Endothelial cell of umbilical vein (primary cell): ENCODE results near the gene JPT2. TPM values are rescaled to one million over a fixed set of nuclear protein-coding genes. Genes with fewer than 3 reads are reported as not detected.
A peak's percentile ranks its signal among the peaks of the same experiment; 100 is the strongest.

ENCODE experiments used
- BruUV-seq: library from RNA; stranded (reverse); fragments of 400-500 nt; replicated peaks from 2 replicates; lab custom pipeline; 2021; lab: Mats Ljungman, UMichigan
- CTCF ChIA-PET: fragments of 300-600, 350-600 bp; sonication (Branson Sonifier 250); formaldehyde crosslinking; loops from one replicate; lab custom pipeline; 2021; ENCODE audit warnings: antibody characterized with exemption, inconsistent platforms; lab: Charles Lee
- POLR2A ChIA-PET: fragments of 300-600, 350-600 bp; sonication (Branson Sonifier 250); formaldehyde crosslinking; loops from one replicate; lab custom pipeline; 2021; ENCODE audit warnings: antibody characterized with exemption, inconsistent platforms; lab: Charles Lee
- DNase-seq: peaks from one replicate; pipeline ENCODE4 v3.0.0-alpha.2; 2011; ENCODE audit warnings: low read depth, low spot score
- FAIRE-seq: peaks from 2 replicates; lab custom pipeline; 2011; peaks lifted over from hg19 to GRCh38; lab: Jason Lieb, UNC
- H2AFZ ChIP-seq: 2 replicates; pipeline ENCODE4 v1.6.0; 2012; ENCODE audit warnings: low read depth, low read length, control low read depth, inconsistent platforms
- H3K27ac ChIP-seq: 2 replicates; pipeline ENCODE4 v1.5.1; 2011; ENCODE audit warnings: low read depth, mild to moderate bottlenecking, control low read depth, low read length, moderate library complexity; ENCODE audit not compliant: insufficient read depth
- H3K27me3 ChIP-seq, 2 experiments: 2 replicates each; pipeline versions ENCODE4 v1.6.0 to v1.6.1; 2011; ENCODE audit warnings: low read length in 2 of 2, mixed read lengths in 1 of 2; ENCODE audit not compliant: control insufficient read depth in 2 of 2, insufficient read depth in 2 of 2
- H3K36me3 ChIP-seq, 2 experiments: 2 replicates in 1 of 2; 3 replicates in 1 of 2; pipeline ENCODE4 v1.5.1; 2011; ENCODE audit warnings: low read length in 2 of 2, mild to moderate bottlenecking in 1 of 2, moderate library complexity in 1 of 2; ENCODE audit not compliant: control insufficient read depth in 2 of 2, insufficient read depth in 2 of 2; ENCODE audit errors: extremely low read depth in 1 of 2
- H3K4me1 ChIP-seq: 3 replicates; pipeline ENCODE4 v1.5.1; 2011; ENCODE audit warnings: mild to moderate bottlenecking, low read length; ENCODE audit not compliant: control insufficient read depth, insufficient read depth; ENCODE audit errors: extremely low read depth
- H3K4me2 ChIP-seq: 2 replicates; pipeline ENCODE4 v1.6.1; 2011; ENCODE audit warnings: low read length, control low read depth, mixed read lengths; ENCODE audit not compliant: insufficient read depth
- H3K4me3 ChIP-seq, 3 experiments: fragments of 200-600 bp in 1 of 3; sonication (generic), shearing (Covaris generic) in 1 of 3; replicated peaks in 1 of 3; 2 replicates each; pipeline ENCODE4 v1.5.1; 2011 to 2016; ENCODE audit warnings: control low read depth in 3 of 3, low read length in 3 of 3, mild to moderate bottlenecking in 2 of 3, inconsistent platforms in 1 of 3, low read depth in 1 of 3, moderate library complexity in 1 of 3; ENCODE audit not compliant: insufficient read depth in 1 of 3
- H3K79me2 ChIP-seq: 2 replicates; pipeline ENCODE4 v1.6.0; 2012; ENCODE audit warnings: low read length, inconsistent platforms; ENCODE audit not compliant: control insufficient read depth, insufficient read depth
- H3K9ac ChIP-seq: replicated peaks from 2 replicates; pipeline ENCODE3; 2011; ENCODE audit warnings: low read length, control low read depth; ENCODE audit not compliant: insufficient read depth; ENCODE audit errors: extremely low read depth
- H3K9me1 ChIP-seq: replicated peaks from 3 replicates; pipeline ENCODE4 v1.6.0; 2011; ENCODE audit warnings: mild to moderate bottlenecking, low read length; ENCODE audit not compliant: control insufficient read depth, insufficient read depth; ENCODE audit errors: extremely low read depth
- H3K9me3 ChIP-seq: replicated peaks from 2 replicates; pipeline ENCODE4 v1.5.1; 2012; ENCODE audit warnings: low read length, inconsistent platforms; ENCODE audit not compliant: control insufficient read depth, insufficient read depth
- H4K20me1 ChIP-seq: replicated peaks from 2 replicates; pipeline ENCODE3; 2011; ENCODE audit warnings: mild to moderate bottlenecking, low read length; ENCODE audit not compliant: control insufficient read depth, insufficient read depth; ENCODE audit errors: extremely low read depth
- CTCF ChIP-seq, 2 donors: IDR thresholded peaks; 1 replicate in 1 of 2; 2 replicates in 1 of 2; pipeline ENCODE4 v1.5.1; 2011; ENCODE audit warnings: low read length in 2 of 2, mild to moderate bottlenecking in 2 of 2, moderate library complexity in 2 of 2, control low read depth in 1 of 2, inconsistent platforms in 1 of 2, low read depth in 1 of 2; ENCODE audit not compliant: insufficient read depth in 1 of 2; ENCODE audit errors: extremely low read depth in 1 of 2
- EZH2 ChIP-seq: IDR thresholded peaks from 2 replicates; pipeline ENCODE4 v1.6.1; 2012; ENCODE audit warnings: borderline replicate concordance, low read depth, mild to moderate bottlenecking, moderate library complexity, low read length, inconsistent platforms; ENCODE audit not compliant: severe bottlenecking
- FOS ChIP-seq: IDR thresholded peaks from 2 replicates; pipeline ENCODE4 v1.6.1; 2011; ENCODE audit warnings: mild to moderate bottlenecking, low read length, moderate library complexity, borderline replicate concordance; ENCODE audit not compliant: insufficient read depth
- GATA2 ChIP-seq: IDR thresholded peaks from 2 replicates; pipeline ENCODE4 v1.7.0; 2011; ENCODE audit warnings: low read depth, mild to moderate bottlenecking, moderate library complexity, mixed read lengths, low read length; ENCODE audit not compliant: insufficient read length, insufficient read depth
- JUN ChIP-seq: IDR thresholded peaks from 2 replicates; pipeline ENCODE4 v1.6.1; 2011; ENCODE audit warnings: borderline replicate concordance, low read depth; ENCODE audit not compliant: insufficient read length, insufficient read depth
- MAX ChIP-seq: IDR thresholded peaks from 2 replicates; pipeline ENCODE4 v1.6.1; 2011; ENCODE audit not compliant: insufficient read depth, insufficient read length
- MYC ChIP-seq: IDR thresholded peaks from one replicate; pipeline ENCODE4 v1.6.1; 2011; ENCODE audit warnings: mild to moderate bottlenecking, low read depth, low read length
- POLR2A ChIP-seq: IDR thresholded peaks from 2 replicates; pipeline ENCODE4 v1.6.1; 2012; ENCODE audit warnings: low read depth, mild to moderate bottlenecking, control low read depth, low read length
- POLR2AphosphoS5 ChIP-seq: IDR thresholded peaks from 2 replicates; pipeline ENCODE4 v1.6.1; 2012; ENCODE audit warnings: low read depth, mild to moderate bottlenecking, control low read depth, low read length, moderate library complexity; ENCODE audit not compliant: insufficient read depth
- dilution Hi-C: fragments of 300-500 bp; cut with MboI; formaldehyde crosslinking; loops from one replicate; pipeline ENCODE4 v1.15.0; 2019; ENCODE audit warnings: low sequenced_read_pairs; ENCODE audit not compliant: extremely low pct_ligation_motif_present
- intact Hi-C: fragments of 100-400 bp; cut with micrococcal nuclease; formaldehyde crosslinking; loops from one replicate; pipeline ENCODE4 v1.10.0; 2022
- polyA plus RNA-seq, 4 experiments: library from polyadenylated mRNA; depleted of rRNA in 3 of 4; stranded (reverse) in 3 of 4; unstranded in 1 of 4; fragments of >200 nt; gene quantifications; 2 replicates each; pipeline versions ENCODE4 v1.2.1 to v1.2.3, GENCODE V29; 2011 to 2012; ENCODE audit warnings: missing spikeins in 1 of 4
- total RNA-seq: library from RNA; stranded (reverse); gene quantifications from 2 replicates; pipeline ENCODE4 v1.2.3, GENCODE V29; 2021

JPT2 gene
- total and polyA plus RNA-seq, 2 donors (not counting 3 experiments of a cell fraction or from before 2014, with no cell fraction given): 35.8 to 93.3 TPM

- TF ChIP-seq CTCF (IDR thresholded peaks at IDR 0.05; ENCODE audit: extremely low read depth in 1 of 2, insufficient read depth in 1 of 2, low read depth in 1 of 2, low read length in 2 of 2): no peak
- TF ChIP-seq GATA2: no peak
- TF ChIP-seq POLR2AphosphoS5: no peak
- TF ChIP-seq FOS: no peak
- no peak for TF ChIP-seq POLR2A
- no peak for TF ChIP-seq MYC
- no peak for TF ChIP-seq MAX
- no peak for TF ChIP-seq EZH2
- TF ChIP-seq JUN: no peak
- peaks cover 3 to 38% of the 10 kb centered on the region in 2 experiments for H3K36me3 ChIP-seq
- no peak overlapping the region for H2AFZ ChIP-seq
- dilution Hi-C loops (no loop called here), intact Hi-C loops (no loop called here)
- H3K4me3 ChIP-seq: no peak overlapping the region
- H3K9me3 ChIP-seq: no peaks in the 10 kb centered on the region
- DNase-seq: no peak
- no peak overlapping the region for H3K27ac ChIP-seq
- no peaks in the 10 kb centered on the region for H3K4me1 ChIP-seq
- no peaks in the 10 kb centered on the region for H3K27me3 ChIP-seq
- ChIA-PET POLR2A (no interaction called here), CTCF (interaction anchor here (1.4 kb wide), 1 partner anchor 20 kb away, joined by 6 read pairs; no protein-coding TSS in a partner anchor)
- no peak overlapping the region for H3K9ac ChIP-seq
- no peaks in the 10 kb centered on the region for H3K9me1 ChIP-seq
- FAIRE-seq: no peak
- BruUV-seq: TSS peak; percentile 13
- no peaks in the 10 kb centered on the region for H3K79me2 ChIP-seq
- no peaks in the 10 kb centered on the region for H4K20me1 ChIP-seq
- no peak overlapping the region for H3K4me2 ChIP-seq
Observed at GRCh38 chr16:1743376-1744337, 65.6 kb downstream of the JPT2 start.
